ENCODE measurements around the gene FOCAD.

Gene FOCAD

GRCh38 chr9:20702570-20702969 lies 18.5 kb downstream of the FOCAD start (continued):
- TF ChIP-seq, protein P1, sequence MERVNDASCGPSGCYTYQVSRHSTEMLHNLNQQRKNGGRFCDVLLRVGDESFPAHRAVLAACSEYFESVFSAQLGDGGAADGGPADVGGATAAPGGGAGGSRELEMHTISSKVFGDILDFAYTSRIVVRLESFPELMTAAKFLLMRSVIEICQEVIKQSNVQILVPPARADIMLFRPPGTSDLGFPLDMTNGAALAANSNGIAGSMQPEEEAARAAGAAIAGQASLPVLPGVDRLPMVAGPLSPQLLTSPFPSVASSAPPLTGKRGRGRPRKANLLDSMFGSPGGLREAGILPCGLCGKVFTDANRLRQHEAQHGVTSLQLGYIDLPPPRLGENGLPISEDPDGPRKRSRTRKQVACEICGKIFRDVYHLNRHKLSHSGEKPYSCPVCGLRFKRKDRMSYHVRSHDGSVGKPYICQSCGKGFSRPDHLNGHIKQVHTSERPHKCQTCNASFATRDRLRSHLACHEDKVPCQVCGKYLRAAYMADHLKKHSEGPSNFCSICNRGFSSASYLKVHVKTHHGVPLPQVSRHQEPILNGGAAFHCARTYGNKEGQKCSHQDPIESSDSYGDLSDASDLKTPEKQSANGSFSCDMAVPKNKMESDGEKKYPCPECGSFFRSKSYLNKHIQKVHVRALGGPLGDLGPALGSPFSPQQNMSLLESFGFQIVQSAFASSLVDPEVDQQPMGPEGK (CRISPR knock-in tag; IDR thresholded peaks at IDR 0.05; ENCODE audit: borderline replicate concordance): no peak

GRCh38 chr9:20703146-20703545 lies 19.1 kb downstream of the FOCAD start:
- TF ChIP-seq ZNF8 (CRISPR knock-in tag; IDR thresholded peaks at IDR 0.05) (no peak), ARNTL (CRISPR knock-in tag; IDR thresholded peaks at IDR 0.05; ENCODE audit: borderline replicate concordance, low read depth) (no peak), ZNF565 (CRISPR knock-in tag; conservative IDR thresholded peaks at IDR 0.05; ENCODE audit: low read depth) (no peak), SNAI2 (CRISPR knock-in tag; IDR thresholded peaks at IDR 0.05) (no peak), ESRRG (CRISPR knock-in tag; IDR thresholded peaks at IDR 0.05) (no peak), OSR1 (CRISPR knock-in tag; IDR thresholded peaks at IDR 0.05) (no peak), RARB (CRISPR knock-in tag; IDR thresholded peaks at IDR 0.05) (no peak)
- ATAC-seq: no peak

DNA sequence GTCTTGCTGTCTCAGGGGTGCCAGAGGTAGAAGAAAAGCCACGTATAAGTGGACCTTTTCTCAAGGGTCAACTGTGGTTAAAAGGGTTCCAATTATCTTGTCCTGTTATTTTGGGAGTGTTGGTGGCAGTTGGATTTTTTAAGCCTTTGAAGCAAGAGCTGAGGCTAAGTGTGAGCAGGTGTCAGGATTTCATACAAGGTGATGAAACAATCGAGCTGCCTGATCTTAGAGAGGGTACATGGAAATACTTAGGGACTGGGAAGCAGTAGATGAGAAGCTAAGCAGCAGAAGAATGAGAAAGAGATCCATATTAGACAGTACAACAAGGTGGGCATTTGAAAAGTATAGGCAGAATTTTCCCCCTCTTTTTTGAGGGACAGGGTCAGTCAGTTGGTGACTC lies 23.6 kb downstream of the FOCAD start:
- TF ChIP-seq ZFP3 (CRISPR knock-in tag; IDR thresholded peaks at IDR 0.05) (no peak), TSHZ2 (CRISPR knock-in tag; IDR thresholded peaks at IDR 0.05) (no peak)
- TF ChIP-seq, protein P2, sequence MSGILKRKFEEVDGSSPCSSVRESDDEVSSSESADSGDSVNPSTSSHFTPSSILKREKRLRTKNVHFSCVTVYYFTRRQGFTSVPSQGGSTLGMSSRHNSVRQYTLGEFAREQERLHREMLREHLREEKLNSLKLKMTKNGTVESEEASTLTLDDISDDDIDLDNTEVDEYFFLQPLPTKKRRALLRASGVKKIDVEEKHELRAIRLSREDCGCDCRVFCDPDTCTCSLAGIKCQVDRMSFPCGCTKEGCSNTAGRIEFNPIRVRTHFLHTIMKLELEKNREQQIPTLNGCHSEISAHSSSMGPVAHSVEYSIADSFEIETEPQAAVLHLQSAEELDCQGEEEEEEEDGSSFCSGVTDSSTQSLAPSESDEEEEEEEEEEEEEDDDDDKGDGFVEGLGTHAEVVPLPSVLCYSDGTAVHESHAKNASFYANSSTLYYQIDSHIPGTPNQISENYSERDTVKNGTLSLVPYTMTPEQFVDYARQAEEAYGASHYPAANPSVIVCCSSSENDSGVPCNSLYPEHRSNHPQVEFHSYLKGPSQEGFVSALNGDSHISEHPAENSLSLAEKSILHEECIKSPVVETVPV (CRISPR knock-in tag; IDR thresholded peaks at IDR 0.05): no peak

GRCh38 chr9:20713172-20713571 lies 29.1 kb downstream of the FOCAD start:
- no peak for ATAC-seq
- TF ChIP-seq RARB (CRISPR knock-in tag; IDR thresholded peaks at IDR 0.05) (no peak), CSDC2 (CRISPR knock-in tag; IDR thresholded peaks at IDR 0.05) (no peak), ZFP3 (CRISPR knock-in tag; IDR thresholded peaks at IDR 0.05) (no peak), ISL1 (CRISPR knock-in tag; IDR thresholded peaks at IDR 0.05) (no peak), TSHZ2 (CRISPR knock-in tag; IDR thresholded peaks at IDR 0.05) (no peak), ZNF565 (CRISPR knock-in tag; conservative IDR thresholded peaks at IDR 0.05; ENCODE audit: low read depth) (no peak)

More for the DNA sequence above, 23.6 kb downstream of the FOCAD start:
- ATAC-seq: no peak

DNA sequence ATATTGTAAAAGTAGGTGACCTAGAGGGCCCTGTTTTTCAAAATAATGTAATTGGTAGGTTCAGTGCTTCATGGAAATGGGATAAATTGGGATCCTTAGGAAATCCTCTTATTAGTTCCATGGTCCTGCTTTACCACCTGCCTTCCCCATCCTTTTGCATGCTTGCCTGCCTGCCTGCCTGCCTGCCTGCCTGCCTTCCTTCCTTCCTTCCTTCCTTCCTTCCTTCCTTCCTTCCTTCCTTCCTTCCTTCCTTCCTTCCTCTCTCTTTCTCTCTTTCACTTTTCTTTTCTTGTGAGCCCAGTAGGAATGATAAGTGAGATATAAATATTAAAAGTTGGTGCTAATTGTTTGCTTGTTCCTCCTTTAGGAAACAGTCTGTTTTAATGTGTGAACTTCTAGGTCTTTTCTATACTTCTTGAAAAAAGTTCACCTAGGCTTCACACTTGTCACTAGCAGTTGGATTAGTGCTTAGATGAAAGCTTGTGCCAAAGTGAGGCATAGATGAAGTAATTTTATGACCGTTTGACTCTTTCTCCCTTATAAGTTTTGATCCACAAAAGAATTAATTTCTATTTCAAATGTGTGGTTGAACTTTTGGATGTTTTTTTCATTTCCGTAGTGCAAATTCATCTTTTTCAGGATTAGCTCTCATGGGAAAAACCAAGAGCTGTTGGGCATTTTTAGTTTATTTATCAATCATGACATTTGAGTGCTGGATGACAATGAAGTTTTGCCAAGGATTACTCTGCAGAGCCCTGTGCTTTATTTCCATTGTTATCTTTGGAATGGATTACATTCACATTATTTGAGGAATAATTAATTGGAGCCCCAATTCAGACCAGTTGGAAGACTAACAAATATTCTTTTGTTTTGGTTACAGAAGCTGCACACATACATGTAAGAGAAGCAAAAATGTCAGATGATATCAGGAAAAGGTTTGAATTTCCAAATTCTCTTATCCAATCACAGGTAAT lies 30.7 kb downstream of the FOCAD start:
- TF ChIP-seq ISL1 (CRISPR knock-in tag; IDR thresholded peaks at IDR 0.05): peak; percentile 53
- TF ChIP-seq, protein P2 (CRISPR knock-in tag; IDR thresholded peaks at IDR 0.05): no peak
- no peak for ATAC-seq

All from SK-N-SH treated with all-trans-retinoic acid at 6 μM for 48 hours (cell line).